IPS-18c (cell line): Measurements from ENCODE around the gene RFTN1.
A peak's percentile ranks its signal among the peaks of the same experiment; 100 is the strongest.
"Not testable (repeated sequence)": the region's sequence is repeated elsewhere in the genome, so short reads cannot be mapped to it uniquely, and the experiment has no call there.

Source experiments
- H3K4me3 ChIP-seq: 2 replicates; pipeline ENCODE4 v1.7.0; 2013; ENCODE audit warnings: low read depth, mild to moderate bottlenecking, low read length, moderate library complexity; ENCODE audit not compliant: insufficient read depth
- H3K9me3 ChIP-seq: one replicate; pipeline ENCODE4 v1.6.1; 2013; ENCODE audit warnings: mild to moderate bottlenecking, low read length, moderate library complexity; ENCODE audit not compliant: control insufficient read depth, insufficient read depth

RFTN1 gene

GRCh38 chr3:16311960-16312451 is 201.5 kb downstream of the RFTN1 start:
- no peak overlapping the region for H3K4me3 ChIP-seq

GRCh38 chr3:16310486-16310885 is 203.0 kb downstream of the RFTN1 start:
- not testable (repeated sequence) for H3K9me3 ChIP-seq, H3K4me3 ChIP-seq

More at GRCh38 chr3:16311960-16312451, 201.5 kb downstream of the RFTN1 start:
- H3K9me3 ChIP-seq, result no peaks in the 10 kb centered on the region

DNA sequence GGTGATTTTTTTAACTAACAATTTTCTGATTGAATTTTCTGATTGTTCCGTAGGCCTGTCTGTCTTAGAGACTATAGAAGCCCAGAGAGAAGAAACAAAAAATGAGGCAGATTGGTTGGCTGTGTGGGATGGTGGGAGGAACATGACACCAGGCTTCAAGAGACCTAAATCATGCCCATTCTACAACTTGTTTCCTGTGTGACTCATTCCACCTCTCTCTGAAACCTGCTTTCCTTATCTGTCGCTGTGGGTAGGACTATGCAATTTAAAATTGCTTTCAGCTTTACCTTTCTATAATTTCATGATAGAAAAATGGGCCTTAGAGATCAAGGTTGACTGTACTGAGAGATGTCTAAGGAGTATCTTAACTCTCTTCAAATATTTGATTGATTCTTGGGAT is 203.9 kb downstream of the RFTN1 start:
- H3K4me3 ChIP-seq, result no peak overlapping the region
- no peaks in the 10 kb centered on the region for H3K9me3 ChIP-seq

DNA sequence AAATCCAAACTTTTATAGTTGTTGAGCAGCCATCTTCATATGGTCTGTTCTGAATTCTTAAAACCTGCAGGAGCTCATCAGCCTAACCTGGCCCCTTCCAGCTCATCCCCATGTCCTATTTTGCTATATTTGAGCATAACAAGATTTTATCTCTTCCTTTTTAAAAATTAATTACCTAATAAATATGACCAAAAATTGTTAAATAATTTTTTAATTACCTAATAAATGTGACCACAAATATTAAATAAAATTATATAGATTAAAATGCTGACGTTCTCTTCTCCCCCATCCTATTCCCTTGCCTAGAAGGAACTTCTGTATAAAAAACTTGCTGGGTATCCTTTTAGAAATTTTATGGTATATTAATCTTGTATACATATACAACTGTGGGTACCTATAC is 204.8 kb downstream of the RFTN1 start:
- Histone ChIP-seq H3K4me3 (no peak overlapping the region), H3K9me3 (no peaks in the 10 kb centered on the region)

DNA sequence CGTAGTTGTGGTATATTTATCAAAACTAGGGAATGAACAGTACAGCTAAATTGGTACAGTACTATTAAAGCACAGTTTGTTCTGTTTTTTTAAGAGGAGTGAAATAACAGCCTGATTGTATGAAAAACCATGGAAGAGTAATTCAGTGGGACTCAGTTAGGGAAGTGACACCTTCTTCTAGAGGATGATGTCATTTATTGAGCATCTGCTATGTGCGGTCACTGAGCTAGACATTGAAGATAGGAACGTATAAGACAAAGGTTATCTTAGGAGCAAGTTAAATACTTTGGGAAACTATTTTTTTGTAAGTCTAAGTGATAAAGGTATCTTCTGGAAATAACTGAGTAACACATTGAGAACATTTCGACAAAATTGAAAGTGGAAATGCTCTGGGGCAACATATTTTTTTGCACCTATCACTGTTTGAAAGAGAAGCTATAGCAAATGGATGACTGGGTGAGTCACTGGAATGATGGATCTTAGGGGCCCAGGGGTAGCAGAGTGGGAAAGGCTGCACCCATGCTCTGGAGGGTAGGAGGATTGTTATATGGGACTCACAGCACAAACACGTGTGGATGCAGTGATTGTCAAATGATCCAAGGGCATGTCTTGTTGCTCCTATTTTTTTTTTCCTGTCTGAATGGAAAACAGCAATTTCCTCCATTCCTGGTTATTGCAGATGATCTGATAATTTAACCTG is 205.5 kb downstream of the RFTN1 start:
- no peak overlapping the region for H3K4me3 ChIP-seq
- no peaks in the 10 kb centered on the region for H3K9me3 ChIP-seq

DNA sequence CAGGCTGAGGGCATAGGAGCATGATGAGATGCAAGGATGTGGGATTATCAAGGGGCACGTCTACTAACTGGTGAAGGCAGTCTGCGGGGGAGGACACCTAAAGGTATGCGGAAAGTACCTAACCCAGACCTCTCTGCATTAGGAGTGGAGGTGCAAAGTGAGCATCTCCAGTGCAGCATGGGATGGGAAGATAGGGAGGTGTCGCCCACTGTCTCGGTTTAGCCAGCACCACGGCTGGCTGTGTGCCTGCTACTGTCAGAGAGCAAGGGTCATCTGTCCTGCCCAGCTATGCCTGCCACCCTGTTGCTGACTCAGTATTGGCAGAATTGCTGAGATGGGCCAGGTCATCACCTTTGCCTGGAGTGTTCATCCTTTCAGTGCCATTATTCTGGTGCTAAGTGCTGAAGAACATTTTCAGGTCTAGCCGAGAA is 208.4 kb downstream of the RFTN1 start:
- Histone ChIP-seq H3K9me3 (no peaks in the 10 kb centered on the region), H3K4me3 (no peak overlapping the region)

DNA sequence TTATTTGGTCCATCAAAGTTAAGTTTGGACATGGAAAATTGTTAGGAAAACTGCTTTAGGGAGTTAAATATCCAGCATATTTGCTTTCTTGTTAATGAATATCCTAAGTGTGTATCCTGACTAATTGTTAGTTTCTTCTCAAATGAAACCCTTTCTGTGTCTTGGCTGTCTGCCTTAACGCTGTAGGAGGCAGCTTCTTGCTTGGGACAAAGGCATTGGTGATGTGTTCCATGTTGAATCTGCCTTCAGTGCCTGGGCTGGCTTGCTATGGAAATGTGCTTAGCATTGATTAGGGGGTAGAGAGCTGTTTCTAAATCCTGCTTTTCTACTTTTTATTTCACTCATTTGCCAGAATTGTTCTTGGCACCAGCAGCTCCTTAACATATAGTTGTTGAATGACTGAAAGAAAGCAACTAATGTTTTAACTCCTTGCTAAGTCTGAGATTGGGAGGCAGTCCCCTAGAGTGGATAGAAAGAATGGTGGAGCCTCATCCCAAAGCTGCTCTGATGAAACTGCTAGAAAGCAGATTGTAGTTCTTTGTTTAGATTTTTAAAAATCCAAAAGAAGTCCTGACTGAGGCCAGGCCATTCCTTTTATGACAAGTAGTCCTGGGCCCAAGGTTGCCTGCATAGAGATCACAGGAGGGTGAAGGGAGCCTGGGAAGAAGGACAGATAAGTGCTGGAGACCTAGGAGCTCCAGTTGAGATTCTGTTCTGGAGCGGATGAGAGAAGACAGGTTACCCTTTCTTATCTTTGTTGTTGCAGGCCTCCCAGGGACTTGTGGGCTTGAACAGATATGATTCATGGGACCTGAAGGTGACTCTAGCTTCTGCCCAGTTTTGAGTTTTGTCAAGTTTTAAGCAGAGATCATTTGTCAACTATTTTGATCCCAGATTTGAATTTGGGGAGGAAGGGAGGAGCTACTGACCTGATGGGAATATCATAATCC is 209.2 kb downstream of the RFTN1 start:
- Histone ChIP-seq H3K4me3 (no peak overlapping the region), H3K9me3 (no peaks in the 10 kb centered on the region)

- Histone ChIP-seq H3K4me3 (no peak overlapping the region), H3K9me3 (no peaks in the 10 kb centered on the region)
Measured at GRCh38 chr3:16303037-16303575, 210.4 kb downstream of the RFTN1 start.

DNA sequence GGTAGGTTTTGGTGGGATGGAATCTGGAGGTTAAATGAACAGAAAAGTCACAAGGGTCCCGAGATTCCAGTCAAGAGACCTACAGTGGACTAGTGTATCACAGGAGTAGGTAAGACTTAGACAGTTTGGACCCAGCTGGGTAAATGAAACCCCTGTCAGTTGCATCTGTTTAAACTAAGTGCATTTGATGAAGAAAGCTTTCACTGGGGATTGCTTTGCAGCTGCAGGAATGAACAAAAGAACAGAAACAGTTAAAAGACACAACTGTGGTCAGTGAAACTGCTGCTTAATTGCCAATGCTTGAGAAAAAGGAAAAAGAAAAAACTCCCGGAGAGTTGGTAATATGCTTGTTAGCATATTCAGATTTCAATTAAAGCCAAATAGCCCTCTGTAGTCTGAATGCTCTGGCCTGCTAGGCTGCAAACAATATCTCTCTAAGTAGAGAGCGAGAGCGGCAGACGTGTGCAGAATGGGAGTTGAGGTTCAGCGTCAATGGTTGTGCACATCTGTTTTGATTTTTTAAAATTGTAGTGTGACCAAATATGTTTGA is 211.3 kb downstream of the RFTN1 start:
- no peaks in the 10 kb centered on the region for H3K9me3 ChIP-seq
- H3K4me3 ChIP-seq, result 0 out of 2 replicates have a peak overlapping the region, but pooled peaks have one; percentile 2

GRCh38 chr3:16301507-16301906 is 212.0 kb downstream of the RFTN1 start:
- H3K4me3 ChIP-seq, result no peak overlapping the region

GRCh38 chr3:16300881-16301359 is 212.6 kb downstream of the RFTN1 start:
- H3K4me3 ChIP-seq, result no peak overlapping the region
- H3K9me3 ChIP-seq, result no peaks in the 10 kb centered on the region

More at GRCh38 chr3:16301507-16301906, 212.0 kb downstream of the RFTN1 start:
- no peaks in the 10 kb centered on the region for H3K9me3 ChIP-seq

- no peaks in the 10 kb centered on the region for H3K9me3 ChIP-seq
- H3K4me3 ChIP-seq, result no peak overlapping the region
Measured at GRCh38 chr3:16300307-16300706, 213.2 kb downstream of the RFTN1 start.

GRCh38 chr3:16299746-16300145 is 213.8 kb downstream of the RFTN1 start:
- Histone ChIP-seq H3K9me3 (no peaks in the 10 kb centered on the region), H3K4me3 (no peak overlapping the region)

DNA sequence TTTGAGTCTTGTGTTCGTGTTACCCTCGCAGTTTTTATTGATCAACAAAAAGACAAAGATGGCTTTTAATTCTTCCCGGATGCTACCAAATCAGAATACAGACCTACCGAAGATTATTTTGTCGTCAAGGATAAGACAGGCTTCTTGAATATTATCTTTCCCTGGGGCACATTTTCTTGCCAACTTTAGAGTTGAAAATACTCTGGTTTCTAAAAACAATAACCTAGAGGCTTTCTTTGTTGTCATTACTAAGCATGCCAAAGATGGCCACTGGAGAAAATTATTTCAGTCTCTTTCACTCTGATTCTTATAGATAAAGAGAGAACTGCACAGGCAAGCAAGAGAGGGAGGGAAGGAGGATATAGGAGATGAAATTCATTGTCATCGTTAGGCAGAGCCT is 214.6 kb downstream of the RFTN1 start:
- Histone ChIP-seq H3K9me3 (no peaks in the 10 kb centered on the region), H3K4me3 (no peak overlapping the region)

DNA sequence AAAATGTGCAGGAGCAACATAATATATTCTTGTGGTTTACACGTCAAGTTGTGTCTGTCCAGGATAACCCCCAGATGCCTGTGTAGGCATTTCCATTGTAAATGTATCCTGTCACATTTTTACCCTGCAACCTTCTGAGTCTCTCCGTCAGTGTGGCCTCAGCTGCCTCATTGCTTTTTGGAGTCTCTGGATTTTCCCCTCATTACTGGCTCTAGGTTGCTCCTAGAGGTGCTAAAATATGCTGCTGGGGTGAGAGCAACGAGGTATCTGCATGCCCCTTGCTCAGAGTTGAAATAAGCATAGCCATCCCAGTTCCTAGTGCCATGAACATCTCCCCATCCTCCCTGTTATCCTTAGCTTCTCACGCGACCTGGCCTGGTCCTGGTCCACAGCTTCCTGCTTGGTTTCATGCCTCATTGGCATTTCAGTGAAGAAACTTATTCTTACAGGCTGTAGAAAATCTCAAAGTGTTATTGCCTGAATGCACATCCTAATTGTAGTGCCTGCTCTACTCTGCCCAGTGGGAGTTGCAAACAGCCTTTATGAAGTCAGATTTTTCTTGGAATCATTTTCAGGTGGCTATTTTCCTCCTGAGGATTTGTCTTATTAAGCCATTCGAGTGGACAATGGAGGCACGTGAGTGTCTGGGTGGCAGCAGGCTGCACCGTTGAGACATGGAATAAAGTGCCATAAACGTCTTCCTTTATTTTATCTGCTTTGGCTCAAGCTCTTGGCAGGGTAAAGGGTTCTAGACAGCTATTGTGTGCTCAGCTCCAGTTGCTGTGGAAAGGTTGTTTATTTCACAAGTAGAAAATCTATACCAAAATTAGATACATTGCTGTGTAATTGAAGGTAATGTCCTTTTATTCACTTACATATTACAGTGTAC is 215.3 kb downstream of the RFTN1 start:
- Histone ChIP-seq H3K4me3 (no peak overlapping the region), H3K9me3 (no peaks in the 10 kb centered on the region)

- Histone ChIP-seq H3K4me3 (no peak overlapping the region), H3K9me3 (no peaks in the 10 kb centered on the region)
Measured at GRCh38 chr3:16295298-16295890, 218.1 kb downstream of the RFTN1 start.
